ENCODE results near the gene TNIK. TPM values are rescaled to one million over a fixed set of nuclear protein-coding genes. Genes with fewer than 3 reads are reported as not detected.

Gene TNIK
- total and polyA plus RNA-seq, 2 experiments from 2014 or later = 14.6 to 34.3 TPM

GRCh38 chr3:171313702-171314101, 146.5 kb downstream of the TNIK start:
- Mint-ChIP-seq H3K4me3 (no peak overlapping the region), H3K27ac (no peak overlapping the region), H3K4me1 (peaks cover 36% of the 10 kb centered on the region), H3K36me3 (ENCODE audit: low read depth) (no peaks in the 10 kb centered on the region), H3K27me3 (ENCODE audit: insufficient read depth, low read depth, poor library complexity) (no peaks in the 10 kb centered on the region), H3K9me3 (no peaks in the 10 kb centered on the region)
- H3K4me2 ChIP-seq = no peak overlapping the region
- DNase-seq (ENCODE audit: low spot score) (no peak), ATAC-seq (no peak)
- H3K27ac ChIP-seq (ENCODE audit: low read depth) = no peak overlapping the region
- peaks cover 38% of the 10 kb centered on the region for H3K79me2 ChIP-seq (replicated peaks; ENCODE audit: insufficient read depth)
- H4K20me1 ChIP-seq (replicated peaks; ENCODE audit: insufficient read depth) = no peaks in the 10 kb centered on the region
- TF ChIP-seq NANOG (IDR thresholded peaks at IDR 0.05; ENCODE audit: borderline replicate concordance) (no peak), CTCF (conservative IDR thresholded peaks at IDR 0.05; ENCODE audit: low read depth in 2 of 2) (no peak), STAT1 (IDR thresholded peaks at IDR 0.05; ENCODE audit: unreplicated experiment) (no peak), ZNF114 (CRISPR knock-in tag; IDR thresholded peaks at IDR 0.05) (no peak), EZH2phosphoT487 (IDR thresholded peaks at IDR 0.05; ENCODE audit: unreplicated experiment) (no peak), EZH2 (IDR thresholded peaks at IDR 0.05; ENCODE audit: low read depth, unreplicated experiment) (no peak), ZNF331 (CRISPR knock-in tag; IDR thresholded peaks at IDR 0.05; ENCODE audit: low read depth) (no peak), REST (IDR thresholded peaks at IDR 0.05; ENCODE audit: unreplicated experiment) (no peak), JUNB (IDR thresholded peaks at IDR 0.05; ENCODE audit: unreplicated experiment) (no peak), ZNF462 (CRISPR knock-in tag; IDR thresholded peaks at IDR 0.05) (no peak), CREB1 (CRISPR knock-in tag; IDR thresholded peaks at IDR 0.05; ENCODE audit: low read depth) (no peak), POLR2AphosphoS5 (IDR thresholded peaks at IDR 0.05; ENCODE audit: low read depth) (no peak), ETS1 (IDR thresholded peaks at IDR 0.05) (no peak)
- no peaks in the 10 kb centered on the region for H3K27me3 ChIP-seq (ENCODE audit: insufficient read depth)
- H3K4me3 ChIP-seq = no peak overlapping the region
- H3F3A ChIP-seq (replicated peaks; ENCODE audit: low read depth) = no peaks in the 10 kb centered on the region
- H3K9me2 ChIP-seq (ENCODE audit: insufficient read depth) = no peaks in the 10 kb centered on the region
- H3K4me1 ChIP-seq (ENCODE audit: insufficient read depth) = peaks cover 11% of the 10 kb centered on the region
- H2AFZ ChIP-seq = no peak overlapping the region
- no peaks in the 10 kb centered on the region for H3K36me3 ChIP-seq (ENCODE audit: insufficient read depth)
